ENCODE measurements around the gene FNDC8.
"Not testable (repeated sequence)": the region's sequence is repeated elsewhere in the genome, so short reads cannot be mapped to it uniquely, and the experiment has no call there.

Gene FNDC8

DNA sequence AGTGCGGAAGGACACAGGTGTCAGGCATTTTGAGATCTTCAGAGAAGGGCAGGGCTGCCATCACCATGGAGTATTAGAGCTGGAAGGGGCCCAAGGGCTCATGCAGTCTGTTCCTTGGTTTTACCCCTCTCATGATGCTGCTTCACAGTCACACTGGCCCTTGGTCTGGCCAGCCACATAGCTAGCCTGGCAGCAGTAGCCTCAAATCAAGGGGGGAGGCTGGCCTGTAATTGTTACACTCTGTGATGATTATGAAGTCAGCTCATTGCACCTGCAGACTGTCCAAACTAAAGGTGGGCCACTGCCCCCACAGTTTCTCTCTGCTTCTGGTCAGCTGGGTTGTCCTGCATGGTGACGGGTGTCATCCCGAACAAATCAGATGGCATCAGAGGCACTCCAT, at the start of gene FNDC8:
FNDC8 (plus strand) TSS at position 301 of the 400 bp plus-strand sequence; CDS start at position 380, 79 bp downstream.
- no peak for DNase-seq

GRCh38 chr17:35073183-35073790, 48.1 kb upstream of the FNDC8 start:
- peak; percentile 55 for DNase-seq

GRCh38 chr17:35073991-35074627, 47.3 kb upstream of the FNDC8 start:
- DNase-seq: peak; percentile 45

- DNase-seq: no peak
Observed at GRCh38 chr17:35074711-35075707, 46.4 kb upstream of the FNDC8 start.

GRCh38 chr17:35076874-35077273, 44.5 kb upstream of the FNDC8 start:
- no peak for DNase-seq

DNA sequence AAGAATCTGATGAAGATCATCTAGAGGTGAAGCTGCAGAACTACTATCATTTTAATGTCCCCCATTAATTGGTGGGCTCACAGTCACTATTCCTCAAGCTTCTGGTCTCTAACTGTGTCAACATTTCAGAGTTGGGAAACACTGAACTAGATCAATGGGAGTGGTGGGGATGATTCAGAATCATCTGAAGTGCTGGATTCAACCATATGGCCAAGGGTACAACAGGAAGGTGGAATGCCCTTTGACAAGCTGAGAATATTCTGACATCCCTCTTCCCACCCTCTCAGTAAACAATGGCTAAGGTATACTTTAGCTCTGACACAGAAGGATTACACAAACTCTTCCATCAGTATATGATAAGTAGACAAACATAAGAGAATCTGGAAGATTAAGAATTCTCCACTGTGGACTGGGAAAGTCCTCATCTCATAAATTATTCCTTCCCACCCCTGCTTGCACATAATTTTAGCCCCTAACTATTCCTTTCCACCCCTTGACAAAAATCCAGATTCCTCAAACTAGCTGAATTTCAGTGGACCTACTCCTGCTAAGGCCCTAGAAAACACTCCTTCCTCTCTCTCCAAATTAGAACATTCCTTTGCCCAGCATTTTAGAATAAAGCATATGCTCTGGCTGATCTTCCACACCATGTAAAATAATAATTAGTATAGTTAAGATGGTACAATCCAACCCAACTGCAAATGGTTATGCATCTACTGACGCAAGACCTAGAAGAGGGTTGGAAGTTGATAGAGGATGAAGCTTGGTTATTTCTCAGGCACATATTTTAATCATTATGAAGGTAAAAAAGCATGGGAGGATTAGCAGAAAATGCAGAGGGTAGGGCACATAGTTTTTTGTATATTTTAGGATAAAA, 41.6 kb upstream of the FNDC8 start:
- DNase-seq: no peak

GRCh38 chr17:35080536-35080935, 40.9 kb upstream of the FNDC8 start:
- no peak for DNase-seq

DNA sequence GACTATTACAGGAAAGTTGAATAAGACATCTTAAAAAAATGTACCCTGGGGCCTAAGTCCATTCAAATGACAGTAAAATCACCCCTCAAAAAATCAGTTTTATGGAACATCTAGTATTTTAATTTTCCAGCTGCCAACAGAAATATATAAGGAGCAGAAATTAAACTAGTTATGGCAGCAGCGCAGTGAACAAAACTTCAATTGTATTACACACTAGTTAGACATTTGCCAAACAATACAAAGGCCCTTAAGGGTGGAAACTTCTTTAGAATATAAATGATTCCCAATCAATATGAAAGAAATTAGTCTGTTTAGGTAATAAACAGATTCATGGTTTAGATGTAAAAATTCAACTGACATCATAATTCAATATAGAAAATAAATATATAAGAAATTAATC, 39.8 kb upstream of the FNDC8 start:
- DNase-seq: no peak

DNA sequence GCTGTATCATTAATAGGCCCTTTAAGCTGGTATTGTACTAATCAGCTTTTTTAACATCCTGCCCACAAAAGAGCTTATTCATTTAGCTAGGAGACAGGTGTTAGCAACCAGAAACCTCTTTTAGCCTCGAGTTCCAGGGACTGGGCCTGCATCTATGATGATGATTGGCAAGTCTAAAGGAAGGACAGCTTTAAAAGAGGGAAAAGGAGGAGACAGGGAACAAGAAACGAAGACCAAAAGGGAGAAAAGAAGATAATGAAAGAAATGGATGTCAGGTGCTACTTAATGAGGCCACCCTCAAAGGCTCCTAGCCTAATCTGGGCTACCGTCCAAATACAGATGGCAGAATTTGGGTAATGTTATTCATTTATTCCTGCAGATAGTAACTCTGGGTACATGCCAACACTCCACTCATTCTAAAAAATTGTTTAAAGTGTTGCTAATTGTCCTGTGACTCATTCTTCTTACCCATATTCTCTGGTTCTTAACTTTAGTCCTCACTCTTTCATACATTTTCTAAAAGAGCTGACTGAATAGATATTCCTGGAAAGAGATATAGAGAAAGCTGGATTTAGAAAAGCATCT, 39.2 kb upstream of the FNDC8 start:
- peak; percentile 41 for DNase-seq

GRCh38 chr17:35083071-35083470, 38.3 kb upstream of the FNDC8 start:
- DNase-seq: no peak

DNA sequence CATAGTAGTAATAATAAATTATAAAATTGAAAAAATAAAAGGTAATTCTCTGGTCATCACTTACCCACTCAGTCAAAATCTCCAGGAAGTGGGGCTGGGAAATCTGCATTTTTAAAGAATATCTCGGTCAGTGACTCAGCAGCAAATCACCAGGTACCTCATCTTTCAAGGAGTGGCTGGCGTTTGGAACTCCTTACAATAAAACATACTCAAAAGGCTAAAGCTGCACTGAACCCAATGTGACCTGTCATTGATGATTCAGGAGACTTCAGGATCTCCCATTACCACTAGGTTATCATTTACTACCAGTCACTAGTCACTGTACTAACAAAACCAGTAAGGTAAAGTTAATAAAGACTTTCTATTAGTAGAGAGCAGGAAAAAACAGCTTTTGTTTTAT, 36.4 kb upstream of the FNDC8 start:
- no peak for DNase-seq

GRCh38 chr17:35086164-35086563, 35.3 kb upstream of the FNDC8 start:
- no peak for DNase-seq

GRCh38 chr17:35086931-35087573, 34.4 kb upstream of the FNDC8 start:
- no peak for DNase-seq

- peak; percentile 57 for DNase-seq
Observed at GRCh38 chr17:35087731-35088355, 33.6 kb upstream of the FNDC8 start.

GRCh38 chr17:35088356-35088880, 33.0 kb upstream of the FNDC8 start:
- DNase-seq: no peak

- peak; percentile 93 for DNase-seq
Observed at GRCh38 chr17:35088881-35089585, 32.4 kb upstream of the FNDC8 start.

- DNase-seq: peak; percentile 40
Observed at GRCh38 chr17:35089586-35090296, 31.7 kb upstream of the FNDC8 start.

DNA sequence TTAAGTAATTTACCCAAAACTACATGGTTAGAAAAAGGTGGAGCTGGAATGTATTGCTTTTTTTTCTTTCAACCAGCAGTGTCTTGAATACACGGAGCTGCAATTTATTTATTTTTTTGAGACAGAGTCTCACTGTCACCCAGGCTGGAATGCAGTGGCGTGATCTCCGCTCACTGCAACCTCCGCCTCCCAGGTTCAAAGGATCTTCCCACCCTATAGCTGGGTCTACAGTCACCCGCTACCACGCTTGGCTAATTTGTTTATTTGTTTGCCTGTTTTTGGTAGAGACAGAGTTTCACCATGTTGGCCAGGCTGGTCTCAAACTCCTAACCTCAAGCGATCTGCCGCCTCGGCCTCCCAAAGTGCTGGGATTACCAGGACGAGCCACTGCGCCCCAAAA, 30.7 kb upstream of the FNDC8 start:
- not testable (repeated sequence) for DNase-seq

GRCh38 chr17:35094902-35095301, 26.5 kb upstream of the FNDC8 start:
- DNase-seq: no peak

DNA sequence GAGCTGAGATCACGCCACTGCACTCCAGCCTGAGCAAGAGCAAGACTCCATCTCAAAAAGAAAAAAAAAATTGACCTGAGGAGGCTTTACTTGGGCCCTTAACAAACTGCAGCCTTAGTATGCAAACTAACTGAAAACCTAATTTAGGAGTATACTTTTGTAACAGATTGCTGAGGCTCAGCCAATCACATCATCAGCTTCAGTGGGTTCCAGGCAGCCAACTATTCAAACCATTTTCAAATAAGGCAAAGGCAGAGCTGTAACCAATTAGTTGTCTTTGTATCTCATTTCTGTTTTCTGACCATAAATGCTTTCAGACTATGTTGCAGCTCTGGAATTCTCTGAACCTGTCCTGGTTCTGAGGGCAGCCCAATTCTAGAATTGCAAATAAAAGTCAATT, 25.7 kb upstream of the FNDC8 start:
- no peak for DNase-seq

Measured in CD4-positive, alpha-beta T cell treated with Interleukin-21 for 1 hour (primary cell).